ENCODE data around the gene MEIG1. TPM values are rescaled to one million over a fixed set of nuclear protein-coding genes. Genes with fewer than 3 reads are reported as not detected.
"Not testable (repeated sequence)": the region's sequence is repeated elsewhere in the genome, so short reads cannot be mapped to it uniquely, and the experiment has no call there.

Gene MEIG1
- total RNA-seq, 1 donor: not detected

GRCh38 chr10:14993500-14994455 is 34.6 kb downstream of the MEIG1 start:
- not testable (repeated sequence) for DNase-seq (ENCODE audit: low read depth); H3K4me3 ChIP-seq (ENCODE audit: low read depth, low read length)

DNA sequence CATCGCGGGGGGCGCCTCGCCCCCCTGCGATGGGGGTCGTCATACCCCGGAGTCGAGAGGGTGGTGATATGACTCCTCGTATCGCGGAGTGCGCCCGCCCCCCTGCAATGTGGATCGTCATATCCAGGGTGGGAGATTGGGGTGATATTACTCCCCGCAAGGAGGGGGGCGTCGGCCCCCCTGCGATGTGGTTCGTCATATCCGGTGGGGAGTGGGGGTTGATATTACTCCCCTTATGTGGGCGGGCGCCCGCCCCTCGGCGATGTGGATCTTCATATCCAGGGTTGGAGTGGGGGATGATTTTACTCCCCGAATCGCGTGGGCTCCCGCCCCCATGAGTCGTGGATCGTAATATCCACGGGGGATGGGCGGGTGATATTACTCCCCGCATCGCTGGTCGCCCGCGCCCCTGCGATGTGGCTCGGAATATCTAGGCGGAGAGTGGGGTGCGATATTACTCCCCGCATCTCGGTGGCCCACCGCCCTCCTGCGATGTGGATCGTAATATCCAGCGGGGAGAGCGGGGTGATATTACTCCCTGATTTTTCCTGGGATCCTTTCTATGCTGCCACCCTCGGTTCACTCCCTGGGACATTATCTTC is 36.9 kb downstream of the MEIG1 start:
- H3K4me3 ChIP-seq (ENCODE audit: low read depth, low read length): no peak overlapping the region
- no peak for DNase-seq (ENCODE audit: low read depth)

DNA sequence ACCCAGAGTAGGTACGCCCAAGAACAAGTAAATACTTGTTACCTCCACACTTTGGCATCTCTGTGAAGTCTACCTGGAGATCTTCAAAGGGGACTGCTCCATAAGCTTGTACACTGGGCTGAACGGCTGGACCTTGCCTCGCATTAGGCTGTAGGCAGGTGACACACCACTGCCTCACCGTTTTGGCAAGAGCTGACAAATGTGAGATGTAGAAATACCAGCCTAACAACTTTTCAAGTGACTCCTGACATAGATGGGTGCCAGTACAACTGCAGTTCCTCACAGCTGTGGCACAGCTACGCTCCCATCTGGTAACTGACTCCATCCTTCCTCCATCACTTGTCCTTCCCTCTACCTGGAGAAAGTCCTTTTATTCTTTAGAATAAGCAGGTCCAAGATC is 54.3 kb downstream of the MEIG1 start:
- H3K4me3 ChIP-seq (ENCODE audit: low read depth, low read length); DNase-seq (ENCODE audit: low read depth): not testable (repeated sequence)

More for the DNA sequence above, 36.9 kb downstream of the MEIG1 start:
- TF ChIP-seq, protein P1, sequence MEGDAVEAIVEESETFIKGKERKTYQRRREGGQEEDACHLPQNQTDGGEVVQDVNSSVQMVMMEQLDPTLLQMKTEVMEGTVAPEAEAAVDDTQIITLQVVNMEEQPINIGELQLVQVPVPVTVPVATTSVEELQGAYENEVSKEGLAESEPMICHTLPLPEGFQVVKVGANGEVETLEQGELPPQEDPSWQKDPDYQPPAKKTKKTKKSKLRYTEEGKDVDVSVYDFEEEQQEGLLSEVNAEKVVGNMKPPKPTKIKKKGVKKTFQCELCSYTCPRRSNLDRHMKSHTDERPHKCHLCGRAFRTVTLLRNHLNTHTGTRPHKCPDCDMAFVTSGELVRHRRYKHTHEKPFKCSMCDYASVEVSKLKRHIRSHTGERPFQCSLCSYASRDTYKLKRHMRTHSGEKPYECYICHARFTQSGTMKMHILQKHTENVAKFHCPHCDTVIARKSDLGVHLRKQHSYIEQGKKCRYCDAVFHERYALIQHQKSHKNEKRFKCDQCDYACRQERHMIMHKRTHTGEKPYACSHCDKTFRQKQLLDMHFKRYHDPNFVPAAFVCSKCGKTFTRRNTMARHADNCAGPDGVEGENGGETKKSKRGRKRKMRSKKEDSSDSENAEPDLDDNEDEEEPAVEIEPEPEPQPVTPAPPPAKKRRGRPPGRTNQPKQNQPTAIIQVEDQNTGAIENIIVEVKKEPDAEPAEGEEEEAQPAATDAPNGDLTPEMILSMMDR (IDR thresholded peaks at IDR 0.05; ENCODE audit: insufficient read depth, low read length): no peak

GRCh38 chr10:15015451-15015850 is 56.3 kb downstream of the MEIG1 start:
- peak; percentile 8 for DNase-seq (ENCODE audit: low read depth)
- TF ChIP-seq, protein P1 (IDR thresholded peaks at IDR 0.05; ENCODE audit: insufficient read depth, low read length): no peak
- no peak overlapping the region for H3K4me3 ChIP-seq (ENCODE audit: low read depth, low read length)

GRCh38 chr10:15020966-15021365 is 61.8 kb downstream of the MEIG1 start:
- H3K4me3 ChIP-seq (ENCODE audit: low read depth, low read length); DNase-seq (ENCODE audit: low read depth): not testable (repeated sequence)

Other genes starting within 250 kb of the MEIG1 start
- gene FAM107B, start 184.5 kb upstream of the MEIG1 start, total RNA-seq (ENCODE audit: low replicate concordance): 4.8 and 22.7 TPM in 2 replicates
- gene CDNF, start 121.4 kb upstream of the MEIG1 start, total RNA-seq (ENCODE audit: low replicate concordance): 1.2 and 2.4 TPM in 2 replicates
- 13.7 and 19.7 TPM in 2 replicates for gene HSPA14, start 121.1 kb upstream of the MEIG1 start, total RNA-seq (ENCODE audit: low replicate concordance)
- gene MSANTD7, start 121.1 kb upstream of the MEIG1 start, total RNA-seq (ENCODE audit: low replicate concordance): 7.7 and 18.5 TPM in 2 replicates
- 6.5 and 26.8 TPM in 2 replicates for gene SUV39H2, start 80.5 kb upstream of the MEIG1 start, total RNA-seq (ENCODE audit: low replicate concordance)
- gene DCLRE1C, start 5.3 kb upstream of the MEIG1 start, total RNA-seq (ENCODE audit: low replicate concordance): 8.9 and 17.7 TPM in 2 replicates
- gene OLAH, start 84.6 kb downstream of the MEIG1 start, total RNA-seq (ENCODE audit: low replicate concordance): not detected in 2 replicates
- gene ACBD7, start 129.4 kb downstream of the MEIG1 start, total RNA-seq (ENCODE audit: low replicate concordance): 0.99 TPM in 1 of 2 replicates, not detected in the other
- gene RPP38, start 138.0 kb downstream of the MEIG1 start, total RNA-seq (ENCODE audit: low replicate concordance): 10.7 and 11.4 TPM in 2 replicates
- 18.3 and 107 TPM in 2 replicates for gene NMT2, start 209.3 kb downstream of the MEIG1 start, total RNA-seq (ENCODE audit: low replicate concordance)

Measured in fibroblast of the aortic adventitia (primary cell).